ENCODE data around the gene PCDHGC5.

PCDHGC5 gene

DNA sequence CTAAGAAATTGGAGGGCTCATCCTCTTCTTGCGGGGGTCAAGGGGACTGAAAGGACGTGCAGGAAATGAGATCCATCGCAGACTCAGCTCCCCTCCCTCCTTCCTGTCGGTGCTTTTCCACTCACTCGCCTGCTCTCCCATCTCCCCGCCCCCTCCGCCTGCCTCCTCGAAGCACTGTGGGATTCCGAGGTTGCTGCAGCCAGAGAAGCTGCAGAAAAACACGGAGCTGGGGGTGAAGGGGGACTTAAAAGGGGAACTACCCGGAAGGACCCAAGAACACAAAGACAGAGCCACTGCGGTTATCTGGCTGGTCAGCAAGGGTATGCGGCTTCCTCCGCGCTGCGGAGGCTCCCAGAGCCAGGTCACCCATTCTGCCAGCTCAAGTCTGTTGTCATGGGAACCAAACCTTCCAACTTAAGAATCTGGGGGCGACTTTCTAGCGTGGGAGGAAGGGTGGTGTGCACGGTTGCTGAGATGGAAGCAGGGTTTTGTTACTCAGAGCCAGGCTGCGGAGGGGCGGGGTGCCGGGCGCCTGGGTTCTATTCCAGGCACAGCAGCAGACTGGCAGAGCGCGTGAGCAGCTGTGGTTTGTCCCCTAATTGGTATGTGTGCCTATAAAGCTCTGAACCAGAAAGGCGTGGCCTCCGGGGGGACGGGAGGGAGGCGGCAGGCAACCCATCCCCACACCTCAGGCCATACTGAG is 24.9 kb downstream of the PCDHGC5 start:
- TF ChIP-seq TAF1 (IDR thresholded peaks at IDR 0.05; ENCODE audit: borderline replicate concordance, insufficient read depth, low read length) (no peak), FOXP2 (optimal IDR thresholded peaks at IDR 0.05; ENCODE audit: borderline replicate concordance, extremely low read depth, extremely low read length, insufficient read depth) (no peak), SIN3A (IDR thresholded peaks at IDR 0.05; ENCODE audit: borderline replicate concordance, insufficient read depth, low read length) (no peak), POLR2AphosphoS5 (IDR thresholded peaks at IDR 0.05; ENCODE audit: low read depth, low read length) (no peak)
- TF ChIP-seq, protein P1, sequence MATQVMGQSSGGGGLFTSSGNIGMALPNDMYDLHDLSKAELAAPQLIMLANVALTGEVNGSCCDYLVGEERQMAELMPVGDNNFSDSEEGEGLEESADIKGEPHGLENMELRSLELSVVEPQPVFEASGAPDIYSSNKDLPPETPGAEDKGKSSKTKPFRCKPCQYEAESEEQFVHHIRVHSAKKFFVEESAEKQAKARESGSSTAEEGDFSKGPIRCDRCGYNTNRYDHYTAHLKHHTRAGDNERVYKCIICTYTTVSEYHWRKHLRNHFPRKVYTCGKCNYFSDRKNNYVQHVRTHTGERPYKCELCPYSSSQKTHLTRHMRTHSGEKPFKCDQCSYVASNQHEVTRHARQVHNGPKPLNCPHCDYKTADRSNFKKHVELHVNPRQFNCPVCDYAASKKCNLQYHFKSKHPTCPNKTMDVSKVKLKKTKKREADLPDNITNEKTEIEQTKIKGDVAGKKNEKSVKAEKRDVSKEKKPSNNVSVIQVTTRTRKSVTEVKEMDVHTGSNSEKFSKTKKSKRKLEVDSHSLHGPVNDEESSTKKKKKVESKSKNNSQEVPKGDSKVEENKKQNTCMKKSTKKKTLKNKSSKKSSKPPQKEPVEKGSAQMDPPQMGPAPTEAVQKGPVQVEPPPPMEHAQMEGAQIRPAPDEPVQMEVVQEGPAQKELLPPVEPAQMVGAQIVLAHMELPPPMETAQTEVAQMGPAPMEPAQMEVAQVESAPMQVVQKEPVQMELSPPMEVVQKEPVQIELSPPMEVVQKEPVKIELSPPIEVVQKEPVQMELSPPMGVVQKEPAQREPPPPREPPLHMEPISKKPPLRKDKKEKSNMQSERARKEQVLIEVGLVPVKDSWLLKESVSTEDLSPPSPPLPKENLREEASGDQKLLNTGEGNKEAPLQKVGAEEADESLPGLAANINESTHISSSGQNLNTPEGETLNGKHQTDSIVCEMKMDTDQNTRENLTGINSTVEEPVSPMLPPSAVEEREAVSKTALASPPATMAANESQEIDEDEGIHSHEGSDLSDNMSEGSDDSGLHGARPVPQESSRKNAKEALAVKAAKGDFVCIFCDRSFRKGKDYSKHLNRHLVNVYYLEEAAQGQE (IDR thresholded peaks at IDR 0.05; ENCODE audit: insufficient read depth in 1 of 2, low read depth in 2 of 2, low read length in 2 of 2) = no peak

DNA sequence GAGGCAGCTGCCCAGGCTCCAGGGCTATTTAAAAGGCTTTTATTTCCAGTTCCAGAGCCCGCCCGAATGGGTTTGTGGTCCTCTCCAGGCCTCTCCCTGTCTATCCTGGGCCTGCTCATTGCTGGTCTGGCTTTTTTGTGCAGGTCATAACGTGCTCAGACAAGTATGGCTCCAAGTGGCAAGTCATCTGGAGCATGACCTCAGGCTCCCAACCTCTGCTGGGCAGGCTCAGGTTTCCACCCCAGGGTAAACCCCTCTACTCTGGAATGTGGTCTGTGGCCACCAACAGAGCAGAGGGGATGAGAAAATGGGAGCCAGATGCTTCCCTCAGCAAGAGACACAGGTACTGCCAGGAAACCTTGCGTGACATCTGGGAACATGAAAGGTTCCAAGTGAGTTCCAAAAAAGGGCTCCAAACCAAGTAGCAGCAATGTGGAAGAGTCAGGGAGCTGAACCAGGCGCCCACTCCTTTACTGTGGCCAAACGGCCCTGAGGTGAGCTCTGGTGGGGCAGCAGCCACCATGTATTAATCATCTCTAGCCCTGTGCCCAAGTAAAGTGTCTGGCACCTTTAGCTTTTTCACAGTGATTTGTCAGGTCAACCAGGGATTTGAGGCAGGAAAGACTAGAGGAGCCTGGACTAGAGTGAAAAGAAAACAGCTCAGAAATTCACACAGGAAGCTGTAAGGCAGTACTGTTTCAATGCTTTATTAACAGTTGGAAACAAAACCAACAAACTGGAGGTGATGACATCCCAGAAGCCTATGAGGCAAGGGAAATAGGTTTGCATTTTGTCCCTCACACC is 25.7 kb downstream of the PCDHGC5 start:
- no peak for TF ChIP-seq POLR2AphosphoS5 (IDR thresholded peaks at IDR 0.05; ENCODE audit: low read depth, low read length)
- no peak for TF ChIP-seq SIN3A (IDR thresholded peaks at IDR 0.05; ENCODE audit: borderline replicate concordance, insufficient read depth, low read length)
- TF ChIP-seq, protein P1 (IDR thresholded peaks at IDR 0.05; ENCODE audit: insufficient read depth in 1 of 2, low read depth in 2 of 2, low read length in 2 of 2) = no peak
- no peak for TF ChIP-seq FOXP2 (optimal IDR thresholded peaks at IDR 0.05; ENCODE audit: borderline replicate concordance, extremely low read depth, extremely low read length, insufficient read depth)
- no peak for TF ChIP-seq TAF1 (IDR thresholded peaks at IDR 0.05; ENCODE audit: borderline replicate concordance, insufficient read depth, low read length)

DNA sequence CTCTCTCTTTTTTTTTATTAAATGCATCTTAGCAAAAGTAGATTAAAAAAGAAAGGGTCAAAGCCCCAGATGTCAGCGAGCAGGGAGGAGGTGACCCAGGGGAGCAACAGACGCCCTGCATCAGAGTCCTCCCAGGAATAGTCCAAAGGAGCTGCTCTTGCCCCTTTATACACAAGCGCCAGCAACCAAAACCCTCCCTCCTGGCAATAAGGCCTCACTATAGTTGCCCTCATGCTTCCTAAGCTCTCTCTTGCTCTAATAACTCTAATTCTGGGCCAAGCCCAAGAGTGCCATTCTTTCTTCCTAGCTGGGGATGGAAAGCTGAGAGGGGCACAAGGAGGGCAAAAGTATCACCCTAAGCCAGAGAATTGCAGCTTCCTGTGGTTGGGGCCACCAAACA is 26.3 kb downstream of the PCDHGC5 start:
- TF ChIP-seq FOXP2 (optimal IDR thresholded peaks at IDR 0.05; ENCODE audit: borderline replicate concordance, extremely low read depth, extremely low read length, insufficient read depth) (no peak), SIN3A (IDR thresholded peaks at IDR 0.05; ENCODE audit: borderline replicate concordance, insufficient read depth, low read length) (no peak), TAF1 (IDR thresholded peaks at IDR 0.05; ENCODE audit: borderline replicate concordance, insufficient read depth, low read length) (no peak), POLR2AphosphoS5 (IDR thresholded peaks at IDR 0.05; ENCODE audit: low read depth, low read length) (no peak)
- TF ChIP-seq, protein P1 (IDR thresholded peaks at IDR 0.05; ENCODE audit: insufficient read depth in 1 of 2, low read depth in 2 of 2, low read length in 2 of 2) = no peak

DNA sequence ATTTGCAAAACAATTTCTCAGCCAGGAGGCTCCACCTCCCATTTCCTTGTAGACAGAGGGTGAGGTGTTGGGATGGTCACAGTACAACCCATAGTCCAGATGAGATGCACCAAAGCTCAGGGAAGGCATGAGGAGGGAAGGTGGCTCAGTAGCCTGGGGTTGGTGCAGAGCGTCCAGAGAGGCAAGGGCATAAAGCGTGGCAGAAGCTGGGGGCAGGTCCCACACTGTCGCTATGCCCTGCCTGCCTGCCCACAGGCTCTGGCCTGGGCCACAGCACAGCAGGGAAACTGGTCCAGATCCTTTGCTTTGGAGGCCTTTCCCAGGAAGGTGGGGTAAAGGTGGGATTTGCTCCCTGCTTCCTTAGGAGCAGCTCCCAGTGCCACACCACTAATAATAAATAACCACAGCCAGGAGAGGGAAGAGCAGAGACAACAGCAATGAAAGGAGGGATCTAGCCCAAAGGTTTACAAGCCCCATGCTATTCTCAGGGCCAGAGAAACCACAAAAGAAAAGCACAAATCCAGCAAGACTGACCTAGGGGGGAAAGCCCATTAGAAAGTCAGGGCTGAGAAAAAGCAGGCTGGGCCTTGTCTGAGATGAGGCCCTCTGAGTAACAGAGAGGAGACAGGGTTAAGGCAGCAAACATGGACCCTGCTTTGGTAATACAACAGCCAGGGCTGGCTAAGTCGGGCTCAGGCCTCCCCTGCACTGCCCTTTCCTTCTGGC is 27.2 kb downstream of the PCDHGC5 start:
- TF ChIP-seq, protein P1 (IDR thresholded peaks at IDR 0.05; ENCODE audit: insufficient read depth in 1 of 2, low read depth in 2 of 2, low read length in 2 of 2) = no peak
- TF ChIP-seq FOXP2 (optimal IDR thresholded peaks at IDR 0.05; ENCODE audit: borderline replicate concordance, extremely low read depth, extremely low read length, insufficient read depth) (no peak), TAF1 (IDR thresholded peaks at IDR 0.05; ENCODE audit: borderline replicate concordance, insufficient read depth, low read length) (no peak), SIN3A (IDR thresholded peaks at IDR 0.05; ENCODE audit: borderline replicate concordance, insufficient read depth, low read length) (no peak), POLR2AphosphoS5 (IDR thresholded peaks at IDR 0.05; ENCODE audit: low read depth, low read length) (no peak)
